Sigmoid colon (tissue), 7 donors: ENCODE data around the gene ERN2. TPM values are rescaled to one million over a fixed set of nuclear protein-coding genes. Genes with fewer than 3 reads are reported as not detected.
"Not testable (repeated sequence)": the region's sequence is repeated elsewhere in the genome, so short reads cannot be mapped to it uniquely, and the experiment has no call there.

ENCODE experiments used
- DNase-seq: peaks from one replicate; pipeline ENCODE4 v3.0.0-alpha.2; 2019
- H3K27ac ChIP-seq, 4 donors: fragments of 200-600 bp; sonication (generic); one replicate each; pipeline ENCODE4 v1.5.1; 2016 to 2019; ENCODE audit warnings: mild to moderate bottlenecking in 1 of 4
- H3K27me3 ChIP-seq, 3 donors: fragments of 200-600 bp; sonication (generic); one replicate each; pipeline ENCODE4 v1.5.1; 2019; ENCODE audit warnings: mild to moderate bottlenecking in 1 of 3
- H3K36me3 ChIP-seq, 4 donors: fragments of 200-600 bp; sonication (generic); one replicate each; pipeline ENCODE4 v1.5.1; 2016 to 2019
- H3K4me1 ChIP-seq, 4 donors: fragments of 200-600 bp; sonication (generic); one replicate each; pipeline ENCODE4 v1.5.1; 2017 to 2019
- H3K4me3 ChIP-seq, 4 donors: fragments of 200-600 bp; sonication (generic); one replicate each; pipeline ENCODE4 v1.5.1; 2017 to 2019; ENCODE audit warnings: mild to moderate bottlenecking in 2 of 4, moderate library complexity in 1 of 4
- H3K9me3 ChIP-seq, 4 donors: fragments of 200-600 bp in 3 of 4; sonication (generic) in 3 of 4; one replicate each; pipeline versions ENCODE4 v1.5.1 to v1.6.1; 2013 to 2019
- EP300 ChIP-seq, 4 donors: sonication (generic); formaldehyde crosslinking; IDR thresholded peaks; one replicate each; pipeline ENCODE4 v1.6.1; 2017; ENCODE audit warnings: antibody characterized with exemption in 4 of 4
- POLR2A ChIP-seq, 2 donors: fragments of 450-650 bp; IDR thresholded peaks; one replicate each; pipeline ENCODE4 v1.6.1; 2016; ENCODE audit warnings: antibody characterized with exemption in 2 of 2, mild to moderate bottlenecking in 2 of 2, moderate library complexity in 2 of 2
- POLR2AphosphoS5 ChIP-seq, 4 donors: sonication (generic); formaldehyde crosslinking; IDR thresholded peaks; one replicate each; pipeline ENCODE4 v1.6.1; 2017; ENCODE audit warnings: antibody characterized with exemption in 4 of 4
- WGBS, 2 donors: extraction: QIAGEN DNeasy Blood & Tissue Kit; methylation state at CpG; one replicate each; pipeline ENCODE4 v1.1.7; 2013; 5-methylcytosine and 5-hydroxymethylcytosine counted together
- intact Hi-C: fragments of 100-400 bp; cut with DNase I; formaldehyde crosslinking; loops from one replicate; pipeline ENCODE4 v1.15.1; 2023
- polyA plus RNA-seq, 3 donors: library from polyadenylated mRNA; stranded (reverse); fragments of 200-250 nt; gene quantifications; one replicate each; pipeline ENCODE4 v1.2.3, GENCODE V29; 2013
- total RNA-seq, 4 donors: library from RNA; depleted of rRNA; stranded (reverse); fragments of >200 nt; gene quantifications; one replicate each; pipeline ENCODE4 v1.1.0, GENCODE V29; 2016
- TF ChIP-seq, protein P1 (sequence below), 4 experiments: fragments of 450-650 bp in 3 of 4; fragments of 200-600 bp in 1 of 4; IDR thresholded peaks; one replicate each; pipeline ENCODE4 v1.5.1; 2016 to 2019; ENCODE audit warnings: antibody characterized with exemption in 4 of 4, mild to moderate bottlenecking in 3 of 4, moderate library complexity in 2 of 4
- donor health status: healthy with polysubstance abuse.
- donor health status: Bipolar disorder and iron deficiency.
- donor health status: healthy.

ERN2 gene
- total and polyA plus RNA-seq, 7 donors, result 0.36 to 123 (median 19.9) TPM; not detected in 2

DNA sequence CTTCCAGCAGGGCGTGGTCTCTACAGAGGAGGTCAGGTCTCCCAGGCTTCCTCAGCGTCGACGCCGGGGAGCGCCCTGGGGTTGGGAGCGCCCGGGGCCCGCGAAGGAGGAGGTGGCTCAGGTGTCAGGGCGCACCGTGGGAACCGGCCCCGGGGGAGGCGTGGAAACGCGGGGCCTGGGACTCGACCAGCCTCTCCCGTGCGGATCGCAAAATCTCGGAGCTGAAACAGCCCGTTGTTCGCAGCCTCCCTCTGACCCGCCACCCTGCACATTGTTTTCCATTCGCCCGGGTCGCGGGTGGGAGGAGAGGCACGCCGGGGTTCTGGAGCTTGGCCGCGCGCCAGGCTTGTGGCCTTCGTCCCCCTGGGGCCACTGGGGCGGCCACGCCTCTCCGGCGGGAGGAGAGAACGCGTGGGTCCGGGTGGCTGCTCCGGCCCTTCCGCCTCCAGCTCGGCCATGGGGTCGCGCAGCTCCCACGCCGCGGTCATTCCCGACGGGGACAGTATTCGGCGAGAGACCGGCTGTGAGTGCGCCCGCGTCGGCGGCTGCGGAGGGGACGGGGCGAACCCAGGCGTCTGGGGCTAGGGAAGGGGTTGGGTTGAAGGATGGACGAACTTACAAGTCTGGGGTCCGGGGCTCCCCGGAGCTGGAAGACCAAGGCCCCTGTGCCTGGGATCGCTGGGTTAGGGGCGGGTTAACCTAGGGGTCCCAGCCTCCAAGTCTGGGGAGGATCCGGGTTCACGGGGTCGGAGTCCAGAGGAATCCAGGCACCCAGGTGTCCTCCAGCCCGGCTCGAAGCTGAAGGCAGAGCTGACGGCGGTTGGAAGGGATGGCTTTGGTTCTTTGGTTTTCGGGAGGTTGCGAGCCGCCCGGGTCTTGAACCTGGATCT lies 41.8 kb upstream of the ERN2 start, which contains the start of gene CHP2:
Gene CHP2, plus strand, starts transcription at position 433 of the 890 bp plus-strand sequence. Its CDS starts 24 bp downstream, at position 457.
- intact Hi-C loops, result no loop called here
- Histone ChIP-seq H3K9me3 (no peaks in the 10 kb centered on the region), H3K4me3 (peak within 1 kb of the TSS; percentile 14 to 37 (median 30)), H3K36me3 (no peaks in the 10 kb centered on the region), H3K4me1 (peaks cover 0 to 15% (median 9%) of the 10 kb centered on the region in 4 donors), H3K27me3 (peaks cover 18 to 43% (median 26%) of the 10 kb centered on the region in 3 donors), H3K27ac (no peak within 1 kb of the TSS)
- no peak for TF ChIP-seq EP300 (IDR thresholded peaks at IDR 0.05)
- TF ChIP-seq, protein P1, sequence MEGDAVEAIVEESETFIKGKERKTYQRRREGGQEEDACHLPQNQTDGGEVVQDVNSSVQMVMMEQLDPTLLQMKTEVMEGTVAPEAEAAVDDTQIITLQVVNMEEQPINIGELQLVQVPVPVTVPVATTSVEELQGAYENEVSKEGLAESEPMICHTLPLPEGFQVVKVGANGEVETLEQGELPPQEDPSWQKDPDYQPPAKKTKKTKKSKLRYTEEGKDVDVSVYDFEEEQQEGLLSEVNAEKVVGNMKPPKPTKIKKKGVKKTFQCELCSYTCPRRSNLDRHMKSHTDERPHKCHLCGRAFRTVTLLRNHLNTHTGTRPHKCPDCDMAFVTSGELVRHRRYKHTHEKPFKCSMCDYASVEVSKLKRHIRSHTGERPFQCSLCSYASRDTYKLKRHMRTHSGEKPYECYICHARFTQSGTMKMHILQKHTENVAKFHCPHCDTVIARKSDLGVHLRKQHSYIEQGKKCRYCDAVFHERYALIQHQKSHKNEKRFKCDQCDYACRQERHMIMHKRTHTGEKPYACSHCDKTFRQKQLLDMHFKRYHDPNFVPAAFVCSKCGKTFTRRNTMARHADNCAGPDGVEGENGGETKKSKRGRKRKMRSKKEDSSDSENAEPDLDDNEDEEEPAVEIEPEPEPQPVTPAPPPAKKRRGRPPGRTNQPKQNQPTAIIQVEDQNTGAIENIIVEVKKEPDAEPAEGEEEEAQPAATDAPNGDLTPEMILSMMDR (IDR thresholded peaks at IDR 0.05), result no peak
- TF ChIP-seq POLR2A (IDR thresholded peaks at IDR 0.05), result no peak
- no peak for TF ChIP-seq POLR2AphosphoS5 (IDR thresholded peaks at IDR 0.05)
- DNase-seq, result no peak
- WGBS, 2 donors, result 2 to 5% methylated on average over 80 of the region's 80 CpGs

DNA sequence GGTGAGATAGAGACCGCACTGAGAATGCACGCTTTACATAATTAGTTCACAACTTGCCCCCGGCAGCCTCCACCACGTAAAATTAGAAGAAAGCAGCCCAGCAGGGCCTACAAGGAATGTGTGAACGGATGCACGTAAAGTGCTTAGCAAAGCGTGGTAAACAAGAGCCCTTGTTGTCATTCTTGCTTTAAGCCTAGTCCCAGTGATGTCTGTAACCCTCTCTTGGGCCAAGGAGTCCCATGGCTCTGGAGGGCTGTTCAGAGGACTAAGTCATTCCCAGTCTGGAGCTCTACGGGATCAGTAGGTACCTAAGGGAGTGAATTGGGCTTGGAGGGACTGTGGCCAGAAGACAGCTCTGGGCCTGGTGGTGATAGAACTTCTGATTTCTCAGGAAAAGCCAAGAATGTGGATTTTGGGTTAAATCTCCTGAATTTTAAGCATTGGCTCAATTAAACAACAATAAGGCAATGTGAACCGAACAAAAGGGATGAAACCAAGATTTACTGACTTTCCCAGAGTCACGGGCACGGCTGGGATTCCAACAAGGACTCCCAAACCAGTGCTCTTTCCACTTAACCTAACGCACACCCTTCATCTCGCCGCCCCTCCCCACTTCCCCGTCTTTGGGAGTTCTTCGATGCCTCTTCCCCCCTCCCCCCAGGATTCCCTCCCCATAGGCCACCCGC lies 41.0 kb upstream of the ERN2 start:
- intact Hi-C loops, result no loop called here
- peak overlapping the region in 3 of 4 donors; percentile 27 to 37 (median 32) for H3K4me3 ChIP-seq
- H3K27me3 ChIP-seq, result peaks cover 18 to 43% (median 26%) of the 10 kb centered on the region in 3 donors
- no peaks in the 10 kb centered on the region for H3K36me3 ChIP-seq
- DNase-seq, result no peak
- WGBS, 2 donors, result 40 to 45% methylated on average over 17 of the region's 17 CpGs
- H3K9me3 ChIP-seq, result no peaks in the 10 kb centered on the region
- H3K4me1 ChIP-seq, result peaks cover 0 to 15% (median 9%) of the 10 kb centered on the region in 4 donors
- TF ChIP-seq POLR2A (IDR thresholded peaks at IDR 0.05) (no peak), POLR2AphosphoS5 (IDR thresholded peaks at IDR 0.05) (no peak), EP300 (IDR thresholded peaks at IDR 0.05) (no peak)
- TF ChIP-seq, protein P1 (IDR thresholded peaks at IDR 0.05), result no peak
- no peak overlapping the region for H3K27ac ChIP-seq

DNA sequence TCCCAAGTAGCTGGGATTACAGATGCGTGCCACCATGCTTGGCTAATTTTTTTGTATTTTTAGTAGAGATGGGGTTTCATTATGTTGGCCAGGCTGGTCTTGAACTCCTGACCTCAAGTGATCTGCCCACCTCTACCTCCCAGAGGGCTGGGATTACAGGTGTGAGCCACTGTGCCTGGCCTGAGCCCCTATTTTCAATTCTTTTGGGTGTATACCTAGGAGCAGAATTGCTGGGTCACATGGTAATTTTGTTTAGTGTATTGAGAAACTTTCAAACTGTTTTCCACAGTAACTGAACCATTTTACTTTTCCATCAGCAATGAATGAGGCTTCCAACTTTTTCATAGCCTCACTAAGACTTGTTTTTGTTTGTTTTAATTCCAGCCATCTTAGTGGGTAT lies 38.0 kb upstream of the ERN2 start:
- WGBS, 2 donors, result 83 to 93% methylated on average over 1 of the region's 1 CpG
- intact Hi-C loops, DNase-seq, H3K27ac ChIP-seq, H3K4me3 ChIP-seq, H3K36me3 ChIP-seq, H3K9me3 ChIP-seq: not testable (repeated sequence)
- H3K4me1 ChIP-seq, result peaks cover 0 to 15% (median 9%) of the 10 kb centered on the region in 4 donors
- H3K27me3 ChIP-seq, result peaks cover 18 to 28% (median 22%) of the 10 kb centered on the region in 3 donors

DNA sequence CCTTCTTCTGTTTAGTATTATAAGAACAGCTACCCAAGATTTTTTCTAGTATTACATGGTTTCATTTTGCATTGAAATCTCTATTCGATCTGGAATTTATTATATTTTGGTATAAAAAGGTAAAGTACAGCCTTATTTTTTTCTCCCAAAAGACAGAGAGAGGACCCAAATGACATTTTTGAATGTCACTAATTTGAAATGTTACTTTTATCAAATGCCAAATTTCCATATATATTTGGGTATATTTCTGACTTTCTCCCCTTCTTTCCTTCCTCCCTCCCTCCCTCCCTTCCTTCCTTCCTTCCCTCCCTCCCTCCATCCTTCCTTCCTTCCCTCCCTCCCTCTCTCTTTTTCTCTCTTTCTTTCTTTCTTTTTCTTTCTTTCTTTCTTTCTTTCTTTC lies 35.6 kb upstream of the ERN2 start:
- H3K9me3 ChIP-seq, result no peaks in the 10 kb centered on the region
- no peaks in the 10 kb centered on the region for H3K4me1 ChIP-seq
- no peak overlapping the region for H3K27ac ChIP-seq
- intact Hi-C loops, result no loop called here
- no peaks in the 10 kb centered on the region for H3K36me3 ChIP-seq
- no peak for TF ChIP-seq POLR2AphosphoS5 (IDR thresholded peaks at IDR 0.05)
- no peak for TF ChIP-seq EP300 (IDR thresholded peaks at IDR 0.05)
- TF ChIP-seq, protein P1 (IDR thresholded peaks at IDR 0.05), result no peak
- no peak for TF ChIP-seq POLR2A (IDR thresholded peaks at IDR 0.05)
- H3K27me3 ChIP-seq, result peaks cover 0 to 13% (median 0%) of the 10 kb centered on the region in 3 donors
- WGBS, 2 donors, result 92 to 93% methylated on average over 1 of the region's 1 CpG
- DNase-seq, result no peak
- no peak overlapping the region for H3K4me3 ChIP-seq

DNA sequence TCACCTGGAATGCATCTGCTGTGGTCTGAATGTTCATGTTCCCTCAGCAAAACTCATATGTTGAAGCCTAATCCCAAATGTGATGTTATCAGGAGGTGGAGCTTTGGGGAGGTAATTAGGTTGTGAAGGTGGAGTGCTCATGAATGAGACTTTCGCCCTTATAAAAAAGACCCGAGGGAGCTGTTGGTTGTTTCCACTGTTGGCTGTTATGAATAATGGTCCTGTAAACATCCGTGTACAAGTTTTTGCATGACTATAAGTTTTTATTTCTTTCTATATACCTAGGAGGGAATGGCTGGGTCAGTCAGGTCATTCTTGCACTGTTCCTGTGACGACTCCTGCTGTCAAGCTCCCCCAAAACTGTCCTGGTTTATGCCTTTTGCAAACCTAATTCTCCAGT lies 32.2 kb upstream of the ERN2 start:
- intact Hi-C loops, result no loop called here
- TF ChIP-seq EP300 (IDR thresholded peaks at IDR 0.05) (no peak), POLR2A (IDR thresholded peaks at IDR 0.05) (no peak), POLR2AphosphoS5 (IDR thresholded peaks at IDR 0.05) (no peak)
- TF ChIP-seq, protein P1 (IDR thresholded peaks at IDR 0.05), result no peak
- Histone ChIP-seq H3K4me3 (no peak overlapping the region), H3K27ac (no peak overlapping the region), H3K27me3 (peaks cover 0 to 11% (median 0%) of the 10 kb centered on the region in 3 donors), H3K4me1 (no peaks in the 10 kb centered on the region), H3K9me3 (no peaks in the 10 kb centered on the region), H3K36me3 (no peaks in the 10 kb centered on the region)
- DNase-seq, result no peak
- 12 to 70% methylated on average over 4 of the region's 4 CpGs for WGBS, 2 donors
